NK-92 treated with Interleukin-12 subunit alpha and Interleukin-12 subunit beta, amount 100 ng/mL, for 24 hours (cell line): ENCODE measurements around the gene ZBTB40.

Experiments used
- DNase-seq: peaks from one replicate; lab custom pipeline; 2025; lab: John Stamatoyannopoulos, UW

Gene ZBTB40

GRCh38 chr1:22530715-22531114, 79.1 kb downstream of the ZBTB40 start:
- DNase-seq = no peak

GRCh38 chr1:22531251-22531650, 79.6 kb downstream of the ZBTB40 start:
- DNase-seq = no peak

GRCh38 chr1:22533244-22533895, 81.7 kb downstream of the ZBTB40 start:
- no peak for DNase-seq

GRCh38 chr1:22534951-22535350, 83.3 kb downstream of the ZBTB40 start:
- no peak for DNase-seq

GRCh38 chr1:22535399-22535798, 83.7 kb downstream of the ZBTB40 start:
- DNase-seq = no peak

GRCh38 chr1:22536506-22536905, 84.9 kb downstream of the ZBTB40 start:
- no peak for DNase-seq

GRCh38 chr1:22537441-22538139, 85.9 kb downstream of the ZBTB40 start:
- DNase-seq = no peak

GRCh38 chr1:22539510-22540118, 88.0 kb downstream of the ZBTB40 start:
- DNase-seq = no peak

- no peak for DNase-seq
Observed at GRCh38 chr1:22540337-22540736, 88.7 kb downstream of the ZBTB40 start.

GRCh38 chr1:22542886-22543285, 91.2 kb downstream of the ZBTB40 start:
- no peak for DNase-seq

GRCh38 chr1:22543679-22544078, 92.0 kb downstream of the ZBTB40 start:
- DNase-seq = no peak

- DNase-seq = no peak
Observed at GRCh38 chr1:22544606-22545005, 93.0 kb downstream of the ZBTB40 start.

- DNase-seq = no peak
Observed at GRCh38 chr1:22545141-22545540, 93.5 kb downstream of the ZBTB40 start.

GRCh38 chr1:22547186-22547817, 95.7 kb downstream of the ZBTB40 start:
- no peak for DNase-seq

- DNase-seq = no peak
Observed at GRCh38 chr1:22547818-22548462, 96.3 kb downstream of the ZBTB40 start.

GRCh38 chr1:22550021-22550420, 98.4 kb downstream of the ZBTB40 start:
- no peak for DNase-seq

- DNase-seq = no peak
Observed at GRCh38 chr1:22551591-22551990, 99.9 kb downstream of the ZBTB40 start.

- no peak for DNase-seq
Observed at GRCh38 chr1:22552021-22552420, 100.4 kb downstream of the ZBTB40 start.

GRCh38 chr1:22553104-22553880, 101.6 kb downstream of the ZBTB40 start:
- DNase-seq = no peak

- no peak for DNase-seq
Observed at GRCh38 chr1:22553991-22554522, 102.4 kb downstream of the ZBTB40 start.

- DNase-seq = no peak
Observed at GRCh38 chr1:22555371-22555656, 103.7 kb downstream of the ZBTB40 start.
